Measurements from ENCODE around the gene ATG7.

GRCh38 chr3:11297126-11297525, 24.9 kb downstream of the ATG7 start:
- TF ChIP-seq CTCF (IDR thresholded peaks at IDR 0.05; ENCODE audit: low read length) (no peak), EZH2phosphoT487 (IDR thresholded peaks at IDR 0.05; ENCODE audit: low read length) (no peak)

Data from MM.1S (cell line).